Measurements from ENCODE around the gene TRIM9.

GRCh38 chr14:51006781-51007211 lies 88.1 kb downstream of the TRIM9 start:
- TF ChIP-seq CTCF (IDR thresholded peaks at IDR 0.05): no peak
- TF ChIP-seq POLR2AphosphoS5 (IDR thresholded peaks at IDR 0.05; ENCODE audit: low read depth, low read length): no peak
- TF ChIP-seq REST (IDR thresholded peaks at IDR 0.05; ENCODE audit: insufficient read depth in 1 of 2, low read depth in 2 of 2, low read length in 1 of 2): no peak
- TF ChIP-seq SIN3A (IDR thresholded peaks at IDR 0.05; ENCODE audit: borderline replicate concordance, insufficient read depth, low read depth, low read length): no peak

Measured in Panc1 (cell line).